GM12874 (cell line): ENCODE measurements around the gene GRID1.

Source experiments
- TF ChIP-seq, protein P1 (sequence below): IDR thresholded peaks from 2 replicates; pipeline ENCODE4 v1.5.1; 2011; ENCODE audit warnings: low read depth, mild to moderate bottlenecking, control low read depth, low read length, moderate library complexity; ENCODE audit not compliant: insufficient read depth

GRID1 gene

GRCh38 chr10:86155054-86155921, 211.3 kb downstream of the GRID1 start:
- TF ChIP-seq, protein P1, sequence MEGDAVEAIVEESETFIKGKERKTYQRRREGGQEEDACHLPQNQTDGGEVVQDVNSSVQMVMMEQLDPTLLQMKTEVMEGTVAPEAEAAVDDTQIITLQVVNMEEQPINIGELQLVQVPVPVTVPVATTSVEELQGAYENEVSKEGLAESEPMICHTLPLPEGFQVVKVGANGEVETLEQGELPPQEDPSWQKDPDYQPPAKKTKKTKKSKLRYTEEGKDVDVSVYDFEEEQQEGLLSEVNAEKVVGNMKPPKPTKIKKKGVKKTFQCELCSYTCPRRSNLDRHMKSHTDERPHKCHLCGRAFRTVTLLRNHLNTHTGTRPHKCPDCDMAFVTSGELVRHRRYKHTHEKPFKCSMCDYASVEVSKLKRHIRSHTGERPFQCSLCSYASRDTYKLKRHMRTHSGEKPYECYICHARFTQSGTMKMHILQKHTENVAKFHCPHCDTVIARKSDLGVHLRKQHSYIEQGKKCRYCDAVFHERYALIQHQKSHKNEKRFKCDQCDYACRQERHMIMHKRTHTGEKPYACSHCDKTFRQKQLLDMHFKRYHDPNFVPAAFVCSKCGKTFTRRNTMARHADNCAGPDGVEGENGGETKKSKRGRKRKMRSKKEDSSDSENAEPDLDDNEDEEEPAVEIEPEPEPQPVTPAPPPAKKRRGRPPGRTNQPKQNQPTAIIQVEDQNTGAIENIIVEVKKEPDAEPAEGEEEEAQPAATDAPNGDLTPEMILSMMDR, result no peak

DNA sequence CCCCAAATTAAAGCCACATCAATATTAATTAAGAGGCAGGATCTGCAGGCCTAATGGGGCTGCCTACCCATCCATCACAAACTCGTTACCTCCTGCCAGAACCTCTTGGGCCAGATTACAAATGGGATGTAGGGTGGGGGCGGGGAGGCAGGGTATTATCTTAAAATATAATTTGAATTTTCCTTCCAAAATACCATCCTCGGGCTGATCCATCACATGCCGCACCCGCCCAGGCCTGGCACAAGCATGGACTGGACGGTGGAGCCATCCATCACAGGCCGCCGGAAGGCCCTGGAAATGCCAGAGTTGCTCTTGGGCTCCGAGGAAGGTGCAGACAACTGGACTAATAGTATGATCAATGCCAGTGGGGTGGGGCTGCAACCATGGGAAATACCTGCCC, 212.8 kb downstream of the GRID1 start:
- TF ChIP-seq, protein P1, result no peak

GRCh38 chr10:86152911-86153310, 213.7 kb downstream of the GRID1 start:
- TF ChIP-seq, protein P1, result no peak

- TF ChIP-seq, protein P1, result no peak
Measured at GRCh38 chr10:86152354-86152753, 214.2 kb downstream of the GRID1 start.

GRCh38 chr10:86151613-86152012, 215.0 kb downstream of the GRID1 start:
- TF ChIP-seq, protein P1, result no peak

- TF ChIP-seq, protein P1, result no peak
Measured at GRCh38 chr10:86149257-86149656, 217.3 kb downstream of the GRID1 start.

DNA sequence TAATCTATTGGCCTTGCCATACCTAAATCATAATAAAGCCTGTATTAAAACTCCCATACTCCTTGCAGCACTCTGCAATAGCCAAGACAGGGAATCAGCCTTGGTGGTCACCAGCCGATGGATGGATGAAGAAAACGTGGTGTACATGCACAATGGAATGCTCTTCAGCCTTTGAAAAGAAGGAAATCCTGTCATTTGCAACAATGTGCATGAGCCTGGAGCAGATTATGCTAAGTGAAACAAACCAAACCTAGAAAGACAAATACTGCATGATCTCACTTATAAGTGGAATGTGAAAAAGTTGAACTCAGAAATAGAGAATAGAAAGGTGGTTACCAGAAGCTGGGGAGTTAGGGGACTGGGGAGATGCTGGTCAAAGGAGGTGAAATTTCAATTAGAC, 218.5 kb downstream of the GRID1 start:
- TF ChIP-seq, protein P1, result no peak
